HG03097 (cell line): ENCODE results near the gene ORC5.

Experiments
- ATAC-seq: cut with Tn5 transposase; IDR thresholded peaks from one replicate; pipeline ENCODE4 v1.9.1; 2021; ENCODE audit not compliant: unreplicated experiment, low FRiP score

The ORC5 gene

DNA sequence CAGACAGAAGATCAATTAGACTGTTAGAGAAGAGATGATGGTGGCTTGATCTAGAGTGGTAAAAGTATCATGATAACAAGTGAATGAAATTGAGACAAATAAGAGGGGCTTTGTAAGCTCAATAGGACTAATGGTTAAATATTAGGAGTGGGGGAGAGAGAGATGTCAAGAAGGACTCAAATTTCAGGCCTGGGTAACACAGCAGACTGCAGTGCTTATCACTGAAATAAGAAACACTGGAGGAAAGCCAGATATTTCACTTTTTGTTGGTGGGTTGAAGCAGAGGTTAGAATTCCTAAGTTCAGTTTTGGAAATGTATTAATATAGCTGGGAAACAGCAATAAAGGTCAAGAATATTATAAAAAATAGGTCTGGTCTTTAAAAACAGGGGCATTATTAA lies 74.6 kb downstream of the ORC5 start:
- ATAC-seq = no peak

DNA sequence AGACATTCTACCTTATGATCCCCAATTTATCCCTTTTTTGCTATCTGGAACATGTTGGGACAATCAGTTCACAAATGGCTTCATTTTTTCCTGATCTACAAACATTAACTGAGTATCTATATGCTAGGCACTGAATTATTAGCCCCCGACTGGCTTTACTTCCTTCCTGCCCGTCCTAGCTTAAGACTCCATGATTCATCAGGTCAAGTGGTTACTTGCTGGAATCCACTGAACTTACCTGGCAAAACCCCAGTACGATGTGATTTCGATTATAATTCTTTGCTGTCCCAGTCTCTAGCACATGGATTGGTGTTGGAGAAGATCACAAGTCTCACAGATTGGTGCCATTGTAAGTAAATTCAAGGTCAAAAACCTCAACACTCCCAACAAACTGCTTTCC lies 77.1 kb downstream of the ORC5 start:
- ATAC-seq = no peak

DNA sequence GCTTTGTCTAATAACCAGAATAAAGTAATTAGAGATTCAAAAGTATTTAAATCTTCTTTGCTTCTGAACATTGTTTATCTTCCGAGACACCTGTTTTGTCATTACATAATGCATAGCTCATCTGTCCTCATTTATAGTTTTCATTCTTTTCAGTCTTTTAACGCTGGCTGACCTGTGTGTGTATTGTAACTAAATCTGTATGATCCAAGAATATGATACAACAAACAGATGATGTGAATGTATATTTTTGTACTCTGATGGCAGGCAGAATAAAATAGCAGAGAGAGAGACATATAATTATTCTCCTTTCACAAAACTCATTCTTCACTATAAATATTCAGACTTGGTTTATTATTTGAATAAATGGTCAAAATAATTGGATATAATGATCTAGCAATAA lies 80.6 kb downstream of the ORC5 start:
- ATAC-seq = no peak

DNA sequence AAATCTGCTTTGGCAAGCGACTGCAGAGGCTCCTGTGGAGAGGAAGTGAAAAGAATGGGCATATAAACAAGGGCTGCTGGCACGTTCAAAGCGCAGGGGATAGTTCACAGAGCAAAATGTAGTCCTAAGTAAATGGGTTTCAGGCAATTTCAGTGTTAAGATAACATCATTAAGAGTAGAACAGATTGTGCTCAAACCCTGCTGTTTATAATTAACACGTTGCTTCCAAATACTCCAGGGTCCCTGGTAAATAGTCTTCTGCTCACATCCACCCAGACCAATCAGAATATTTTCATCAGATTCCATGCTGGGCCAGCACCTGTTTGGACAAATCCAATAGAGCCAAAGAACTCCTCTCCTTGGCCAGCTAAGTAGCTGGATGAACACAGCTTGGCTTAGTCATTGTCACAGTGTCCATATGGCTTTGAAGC lies 81.4 kb downstream of the ORC5 start:
- no peak for ATAC-seq

DNA sequence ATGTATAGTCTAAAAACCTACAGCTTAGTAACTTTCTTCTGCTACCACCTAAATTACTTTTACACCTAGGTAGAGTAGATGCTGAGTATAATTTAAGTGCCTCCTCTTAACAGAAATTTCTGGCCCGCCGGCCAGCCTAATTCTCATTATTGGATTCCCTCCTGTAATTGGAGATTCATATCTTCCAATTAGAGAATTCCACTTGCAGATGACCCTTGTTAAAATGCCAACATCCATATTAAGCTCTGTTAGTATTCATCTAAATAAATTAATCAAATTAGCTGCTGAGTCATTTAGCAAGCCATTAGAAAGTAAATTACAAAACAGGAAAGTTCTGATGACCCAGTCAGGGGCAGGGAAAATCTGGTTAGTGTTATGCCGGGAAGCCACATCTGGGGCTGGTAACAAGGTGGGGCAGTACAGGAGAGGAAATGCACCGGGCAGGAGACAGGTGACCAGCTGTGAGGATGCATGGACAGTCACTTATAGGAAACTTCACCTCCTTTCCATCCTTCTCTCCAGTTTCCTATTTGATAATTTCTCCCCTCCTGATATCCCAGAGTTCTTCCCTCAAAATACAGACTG lies 82.8 kb downstream of the ORC5 start:
- no peak for ATAC-seq

DNA sequence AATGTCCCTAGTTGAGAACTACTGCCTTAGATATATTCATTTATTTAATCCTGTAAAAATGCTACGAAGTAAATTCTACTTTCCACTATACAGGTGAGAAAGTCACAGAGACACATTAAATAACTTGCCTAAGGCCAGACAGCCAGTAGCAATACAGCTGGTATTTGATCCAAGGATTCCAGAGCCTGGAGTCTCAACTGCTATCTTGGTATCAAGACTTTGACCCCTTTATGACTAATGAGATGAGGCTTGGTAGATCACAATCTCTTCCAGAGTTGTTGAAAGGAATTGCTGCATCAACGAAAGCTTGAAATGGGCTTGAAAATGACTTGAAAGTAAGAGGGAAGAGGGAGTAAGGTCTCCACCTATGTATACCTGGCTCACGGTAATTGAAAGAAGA lies 83.3 kb downstream of the ORC5 start:
- ATAC-seq = no peak

DNA sequence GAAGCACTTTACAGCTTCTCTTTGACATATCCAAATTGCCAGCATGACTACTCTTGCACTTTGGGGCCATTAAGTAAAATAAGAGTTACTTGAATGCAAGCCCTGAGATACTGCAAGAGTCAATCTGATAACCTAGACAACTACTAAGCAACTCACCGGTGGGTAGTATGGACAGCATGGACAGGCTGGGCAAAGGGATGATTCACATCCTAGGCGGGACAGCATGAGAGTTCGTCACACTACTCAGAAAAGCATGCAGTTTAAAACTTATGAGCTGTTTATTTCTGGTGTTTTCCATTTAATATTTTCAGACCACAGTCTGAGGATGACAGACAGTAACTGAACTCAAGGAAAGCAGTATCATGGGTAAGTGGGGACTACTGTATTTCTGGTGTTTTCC lies 84.0 kb downstream of the ORC5 start:
- ATAC-seq = no peak

DNA sequence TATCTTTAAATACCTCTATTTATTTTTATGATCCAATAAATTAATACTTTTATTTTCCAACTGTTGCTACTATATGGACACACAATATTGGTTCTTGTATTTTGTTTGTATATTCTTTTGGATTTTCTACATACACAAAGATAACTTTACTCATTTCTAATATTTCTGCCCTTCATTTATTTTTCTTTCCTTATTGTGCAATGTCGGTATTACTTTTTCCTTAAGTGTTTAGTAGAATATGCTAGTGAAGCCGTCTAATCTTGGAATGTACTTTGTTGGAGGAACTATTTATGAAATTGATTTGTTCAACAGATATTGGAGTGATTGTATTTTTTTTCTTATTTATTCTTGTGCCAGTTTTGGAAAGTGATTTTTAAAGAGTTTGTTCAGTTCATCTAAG lies 94.0 kb downstream of the ORC5 start:
- no peak for ATAC-seq

DNA sequence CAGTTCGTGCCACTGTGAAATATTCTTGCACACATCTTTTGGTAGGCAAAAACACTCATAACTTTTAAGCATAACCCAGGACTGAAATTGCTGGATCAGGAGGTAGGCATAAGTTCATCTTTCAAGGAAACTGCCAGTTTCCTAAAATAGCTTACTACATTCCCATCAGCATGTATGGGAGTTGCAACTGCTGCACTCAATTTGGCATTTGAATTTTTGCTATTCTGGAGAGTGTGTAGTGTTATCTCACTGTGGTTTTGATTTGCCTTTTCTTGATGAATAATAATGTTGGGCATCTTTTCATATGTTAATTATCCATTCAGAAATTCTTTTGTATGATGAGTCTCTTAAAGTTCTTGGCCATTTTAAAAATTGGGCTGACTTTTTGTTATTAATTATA lies 95.2 kb downstream of the ORC5 start:
- no peak for ATAC-seq

DNA sequence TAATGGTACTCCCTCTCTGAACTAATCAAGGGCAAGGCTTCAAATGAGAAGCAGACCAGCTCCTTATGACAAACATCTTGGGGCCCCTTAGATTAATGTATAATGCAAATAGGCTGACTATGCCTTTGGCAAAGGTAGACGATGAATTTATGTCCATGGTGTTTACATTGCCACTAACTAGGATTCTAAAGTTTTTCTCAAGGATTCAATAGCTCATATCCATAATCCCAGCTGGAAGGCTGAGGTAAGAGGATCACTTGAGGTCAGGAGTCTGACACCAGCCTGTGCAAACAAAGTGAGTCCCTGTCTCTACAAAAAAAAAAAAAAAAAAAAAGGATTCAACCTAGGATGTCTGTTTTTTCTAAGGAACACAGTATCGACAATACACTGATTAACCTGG lies 96.5 kb downstream of the ORC5 start:
- no peak for ATAC-seq

DNA sequence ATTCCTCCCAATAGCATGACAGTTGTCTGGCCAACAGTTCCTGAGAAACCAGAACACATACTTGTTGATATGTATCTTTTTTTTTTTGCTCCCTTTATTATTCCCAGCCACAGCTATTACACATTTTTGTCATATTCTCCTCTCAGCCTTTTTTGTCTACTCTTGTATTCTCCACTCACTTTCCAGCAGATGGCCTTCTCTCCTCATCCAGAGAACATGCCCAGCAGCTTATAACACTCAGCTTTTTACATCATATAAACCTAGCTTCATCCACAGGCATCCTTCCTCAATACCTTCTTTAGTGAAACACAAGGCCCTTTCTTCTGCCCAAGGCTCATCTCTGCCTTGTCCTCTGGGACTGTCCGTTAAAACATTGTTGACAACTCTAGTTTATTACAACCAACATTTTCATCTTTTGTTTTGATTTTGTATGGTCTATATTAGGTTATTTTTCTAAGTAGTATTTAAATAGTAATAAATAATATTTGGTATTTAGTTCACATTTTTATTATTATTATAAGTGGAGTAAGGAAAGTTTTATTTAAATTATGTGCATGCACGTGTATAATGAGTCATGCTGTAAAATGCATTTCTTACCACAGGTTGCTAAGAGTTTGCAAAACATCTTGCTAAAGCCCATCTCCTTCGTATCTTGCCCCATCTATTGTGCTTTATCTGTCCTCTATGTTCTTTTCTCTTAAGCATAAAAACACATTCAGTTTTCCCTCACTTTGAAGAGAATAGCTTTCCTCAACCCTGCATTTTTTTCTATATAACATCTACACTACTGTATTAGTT lies 101.5 kb downstream of the ORC5 start:
- no peak for ATAC-seq

DNA sequence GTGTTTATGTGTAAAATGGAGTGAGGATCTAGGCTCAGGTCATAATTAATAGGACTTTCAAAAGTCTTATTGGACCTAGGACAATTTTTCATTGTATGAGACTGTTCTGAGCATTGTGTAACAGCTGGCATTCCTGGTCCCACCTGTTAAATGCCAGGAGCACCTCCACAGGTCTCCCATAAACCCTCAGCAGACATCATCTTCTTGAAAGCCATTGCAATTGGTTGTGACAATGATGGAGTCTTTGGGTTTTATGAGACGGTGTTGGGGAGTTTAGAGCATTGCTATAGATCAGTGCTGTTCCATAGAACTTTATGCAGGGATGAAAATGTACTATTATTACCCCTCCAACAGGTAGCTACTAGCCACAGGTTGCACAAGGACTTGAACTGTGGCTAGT lies 108.9 kb downstream of the ORC5 start:
- ATAC-seq = no peak

DNA sequence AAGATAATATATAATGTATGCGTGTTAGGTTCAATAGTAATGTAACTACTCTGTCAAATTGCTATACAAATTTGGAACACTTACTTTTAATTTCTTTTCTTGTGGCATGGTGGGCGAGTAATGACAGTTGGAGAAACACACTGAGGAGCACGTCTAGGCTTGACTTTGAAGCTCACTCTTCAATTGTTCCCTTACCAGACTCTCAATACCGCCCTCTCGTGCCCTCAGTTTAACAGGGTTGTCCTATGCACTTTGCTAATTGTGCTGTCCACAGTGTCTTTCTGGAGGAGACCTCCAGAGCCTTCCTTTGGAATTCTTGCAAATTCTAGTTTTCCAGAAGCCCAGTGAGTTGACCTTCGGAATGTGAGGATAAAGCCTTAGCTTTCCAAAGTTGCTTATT lies 111.1 kb downstream of the ORC5 start:
- no peak for ATAC-seq

DNA sequence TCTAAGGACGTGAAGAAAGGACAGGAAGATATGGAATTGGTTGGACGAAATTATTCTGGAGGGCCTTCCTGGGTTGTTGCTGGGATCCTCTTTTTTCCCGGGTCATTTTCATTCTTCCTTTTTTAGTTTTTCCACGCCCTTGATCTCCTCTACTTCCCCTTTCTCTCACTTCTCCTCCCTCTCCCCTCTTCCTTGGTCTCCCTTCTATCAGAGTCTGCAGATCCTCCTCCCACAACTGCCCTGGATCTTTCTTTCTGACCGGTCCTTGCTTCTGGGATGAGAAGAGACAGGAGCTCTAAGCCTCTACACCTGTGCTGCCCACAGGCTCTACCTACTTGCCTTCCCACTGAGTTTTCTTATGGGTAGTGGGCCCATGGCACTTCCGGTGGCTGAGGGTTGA lies 114.7 kb downstream of the ORC5 start:
- ATAC-seq = no peak

DNA sequence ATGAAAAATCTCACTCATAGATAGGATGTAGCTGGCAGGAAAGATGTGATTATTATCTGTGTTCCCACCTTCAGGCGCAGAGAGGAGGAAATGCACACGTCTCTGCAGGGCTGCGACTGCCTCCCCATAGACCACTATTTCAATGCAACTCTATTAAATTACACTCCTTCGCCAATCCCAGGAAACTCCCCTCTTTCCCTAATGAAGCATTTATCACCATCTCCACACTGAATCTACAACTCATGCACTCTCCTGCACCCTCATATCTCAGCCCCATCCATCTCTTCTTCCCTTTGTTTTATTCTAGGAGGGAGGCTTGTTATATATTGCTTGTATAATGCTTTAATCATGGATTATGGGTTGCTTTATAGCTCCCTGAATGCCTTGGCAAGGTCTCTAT lies 116.6 kb downstream of the ORC5 start:
- ATAC-seq = no peak

DNA sequence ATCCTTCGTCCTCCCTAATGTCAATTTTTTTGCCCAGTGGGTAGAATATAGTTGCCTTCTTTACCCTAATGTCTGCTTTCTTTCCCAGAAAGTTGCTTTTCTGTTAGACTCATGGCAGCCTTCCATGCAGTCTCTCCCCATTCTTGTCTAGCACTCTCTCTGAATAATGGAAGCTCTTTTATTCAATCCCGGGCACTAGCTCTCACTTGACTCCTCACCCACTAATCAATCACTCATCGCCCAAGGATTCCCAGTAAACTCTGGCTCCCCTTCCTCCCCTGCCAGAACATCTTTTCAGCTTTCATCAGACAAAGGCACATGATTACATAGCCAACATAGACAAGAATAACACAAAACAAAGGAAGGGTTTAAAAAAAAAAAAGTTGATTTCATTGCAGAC lies 118.2 kb downstream of the ORC5 start:
- no peak for ATAC-seq

DNA sequence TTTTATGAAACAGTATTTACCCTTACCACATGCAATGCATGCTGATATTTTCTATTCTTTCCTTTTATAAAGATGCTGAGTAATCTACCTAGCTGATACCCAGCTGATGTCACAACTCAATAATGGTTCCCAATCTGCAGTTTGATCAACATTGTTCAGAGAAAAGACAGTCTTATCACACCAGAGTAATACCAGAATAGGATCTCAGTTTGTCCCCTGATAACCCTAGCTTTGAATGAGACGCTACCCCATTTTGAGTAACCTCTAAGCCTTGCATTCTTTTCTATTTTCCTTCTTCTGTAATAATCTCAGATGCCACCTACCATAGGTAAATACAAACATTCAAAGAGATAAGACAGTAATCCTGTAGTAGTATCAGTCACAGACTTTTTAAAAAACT lies 118.8 kb downstream of the ORC5 start:
- no peak for ATAC-seq
